ENCODE measurements around the gene USP33. TPM values are rescaled to one million over a fixed set of nuclear protein-coding genes. Genes with fewer than 3 reads are reported as not detected.
"Not testable (repeated sequence)": the region's sequence is repeated elsewhere in the genome, so short reads cannot be mapped to it uniquely, and the experiment has no call there.

USP33 gene
- total and polyA plus RNA-seq, 2 of the 8 experiments (the other 6 are each of a cell fraction or from before 2014, with no cell fraction given), result 20.0 to 55.5 TPM

DNA sequence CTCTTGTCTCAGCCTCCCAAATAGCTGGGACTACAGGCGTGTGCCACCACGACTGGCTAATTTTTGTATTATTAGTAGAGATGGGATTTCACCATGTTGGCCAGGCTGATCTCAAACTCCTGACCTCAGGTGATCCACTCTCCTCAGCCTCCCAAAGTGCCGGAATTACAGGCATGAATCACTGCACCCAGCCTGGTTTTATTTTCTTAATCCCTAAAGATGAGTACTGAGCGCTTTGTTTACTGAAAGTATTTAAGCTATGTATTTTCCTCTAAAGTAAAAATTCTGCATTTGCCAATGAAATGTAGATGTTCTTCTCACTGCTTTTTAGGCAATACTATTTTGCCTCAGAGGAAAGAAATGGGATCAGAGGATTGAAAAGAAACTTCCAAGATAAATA, 10.2 kb downstream of the USP33 start:
- H2BK5ac ChIP-seq (ENCODE audit: low read depth, low read length); H2BK20ac ChIP-seq (ENCODE audit: low read length); H3K23me2 ChIP-seq (ENCODE audit: low read depth, low read length); H3K4me2 ChIP-seq (ENCODE audit: insufficient read depth in 1 of 2, low read depth in 2 of 2, low read length in 2 of 2); H3K4me1 ChIP-seq (replicated peaks in 1 of 4; ENCODE audit: control insufficient read depth in 3 of 4, insufficient read depth in 4 of 4, low read length in 3 of 4); H2BK120ac ChIP-seq (replicated peaks; ENCODE audit: low read depth, low read length); H3K56ac ChIP-seq (replicated peaks; ENCODE audit: insufficient read length, low read depth, low read length); H2AFZ ChIP-seq (ENCODE audit: low read length); H4K8ac ChIP-seq (ENCODE audit: extremely low read depth, insufficient read depth, low read length); FAIRE-seq; H3K18ac ChIP-seq (ENCODE audit: extremely low read depth, low read length); H3K79me1 ChIP-seq (ENCODE audit: low read depth, low read length); H2BK12ac ChIP-seq (ENCODE audit: low read depth, low read length); H4K20me1 ChIP-seq (replicated peaks in 1 of 2; ENCODE audit: control insufficient read depth in 1 of 2, insufficient read depth in 2 of 2, low read length in 2 of 2); H3K4me3 ChIP-seq (ENCODE audit: extremely low read depth in 1 of 4, insufficient read depth in 2 of 4, low read depth in 3 of 4, low read length in 4 of 4); H4K91ac ChIP-seq (replicated peaks; ENCODE audit: insufficient read length, low read length); H3K27ac ChIP-seq (ENCODE audit: low read depth, low read length); POLR2A ChIA-PET (ENCODE audit: partially characterized antibody); H3K23ac ChIP-seq (ENCODE audit: insufficient read length); H3K9me3 ChIP-seq (ENCODE audit: insufficient read depth in 2 of 2, low read depth in 1 of 2, low read length in 1 of 2); H3K4ac ChIP-seq (replicated peaks; ENCODE audit: insufficient read length, low read depth, low read length); H3K27me3 ChIP-seq (replicated peaks in 1 of 4; ENCODE audit: control insufficient read depth in 3 of 4, extremely low read depth in 1 of 4, insufficient read depth in 3 of 4, low read length in 3 of 4); H4K5ac ChIP-seq (ENCODE audit: insufficient read length, low read depth, low read length); DNase-seq (ENCODE audit: low read depth in 1 of 2, low spot score in 2 of 2); H2AK5ac ChIP-seq (ENCODE audit: low read depth, low read length); H3K36me3 ChIP-seq (ENCODE audit: control insufficient read depth in 2 of 4, insufficient read depth in 4 of 4, low read length in 3 of 4); H3K14ac ChIP-seq (ENCODE audit: insufficient read length); H3K9ac ChIP-seq (replicated peaks in 1 of 4; ENCODE audit: extremely low read depth in 1 of 4, low read depth in 3 of 4, low read length in 3 of 4); H2BK15ac ChIP-seq (ENCODE audit: low read length): not testable (repeated sequence)
- CTCF ChIA-PET (ENCODE audit: partially characterized antibody), result interaction anchor here (1.0 kb wide), 1 partner anchor 18 kb away, joined by 3 read pairs; no protein-coding TSS in a partner anchor
- H3K79me2 ChIP-seq (ENCODE audit: control insufficient read depth in 1 of 2, insufficient read depth in 2 of 2, low read length in 2 of 2), result peaks cover 0 to 56% of the 10 kb centered on the region in 2 experiments; a peak in 3 of 4 replicates
- WGBS, 2 experiments (ENCODE audit: extremely low coverage in 1 of 2, insufficient coverage in 1 of 2, insufficient read length in 1 of 2, insufficient replicate concordance in 2 of 2, low coverage in 1 of 2, low lambda C conversion rate in 2 of 2, missing lambda C conversion rate in 1 of 2), result 94% methylated on average over 4 of the region's 4 CpGs; no CpG with 5 or more reads in 1 of the 2 experiments

Data from H1 (cell line).